RCC 7860 (cell line): ENCODE data around the gene SLX1B.
"Not testable (repeated sequence)": the region's sequence is repeated elsewhere in the genome, so short reads cannot be mapped to it uniquely, and the experiment has no call there.

Experiments
- DNase-seq: peaks from one replicate; pipeline ENCODE4 v3.0.0-alpha.2; 2015; ENCODE audit warnings: low spot score
- FAIRE-seq: peaks from 2 replicates; lab custom pipeline; 2012; peaks lifted over from hg19 to GRCh38; lab: Jason Lieb, UNC

The SLX1B gene

DNA sequence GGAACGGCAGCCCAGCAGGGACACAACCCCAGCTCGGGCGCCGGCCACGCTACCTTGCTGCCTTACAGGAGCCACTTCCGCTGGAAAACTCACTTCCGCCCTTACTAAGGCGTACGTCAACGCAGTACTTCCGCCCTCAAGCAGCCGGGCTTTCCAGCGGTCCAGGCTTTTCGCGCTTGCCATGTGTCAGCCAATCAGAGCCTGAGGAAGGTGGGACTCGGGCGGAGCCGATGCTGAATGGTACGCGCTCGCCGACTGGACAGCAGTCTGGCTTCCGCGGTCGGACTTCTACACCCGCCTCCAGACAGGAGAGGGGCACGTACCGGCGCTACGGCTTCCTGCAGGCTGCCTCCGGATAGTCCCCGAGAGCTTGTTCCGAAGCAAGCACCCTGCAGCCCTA is at the start of gene SLX1B, which contains the start of gene BOLA2:
Gene SLX1B (plus strand): TSS at position 265 of the 400 bp plus-strand sequence.
Gene BOLA2 (minus strand): TSS at position 83 of the 400 bp plus-strand sequence. CDS start 98 bp downstream, outside the sequence.
- peak; percentile 93 for FAIRE-seq

DNA sequence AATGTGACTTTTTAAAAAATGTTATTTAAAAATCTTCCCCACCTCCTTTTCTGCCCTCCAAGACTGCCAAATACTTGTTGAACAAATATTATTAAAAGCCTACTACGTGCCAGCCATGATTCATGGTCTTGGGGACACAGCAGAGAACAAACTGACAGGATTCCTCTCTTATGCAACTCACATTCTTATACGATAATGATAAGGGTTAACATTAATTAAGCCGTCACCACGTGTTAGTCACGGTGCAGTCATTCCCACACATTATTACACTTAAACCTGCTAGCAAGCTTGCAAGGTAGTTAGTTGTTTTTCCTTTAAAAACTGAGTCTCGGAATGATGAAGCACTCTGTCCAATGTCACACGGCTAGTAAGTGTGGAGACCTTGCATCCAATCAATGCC is 49.1 kb upstream of the SLX1B start:
- peak; percentile 51 for DNase-seq
- not testable (repeated sequence) for FAIRE-seq

More for the DNA sequence above, at the start of gene SLX1B, which contains the start of gene BOLA2:
- not testable (repeated sequence) for DNase-seq

DNA sequence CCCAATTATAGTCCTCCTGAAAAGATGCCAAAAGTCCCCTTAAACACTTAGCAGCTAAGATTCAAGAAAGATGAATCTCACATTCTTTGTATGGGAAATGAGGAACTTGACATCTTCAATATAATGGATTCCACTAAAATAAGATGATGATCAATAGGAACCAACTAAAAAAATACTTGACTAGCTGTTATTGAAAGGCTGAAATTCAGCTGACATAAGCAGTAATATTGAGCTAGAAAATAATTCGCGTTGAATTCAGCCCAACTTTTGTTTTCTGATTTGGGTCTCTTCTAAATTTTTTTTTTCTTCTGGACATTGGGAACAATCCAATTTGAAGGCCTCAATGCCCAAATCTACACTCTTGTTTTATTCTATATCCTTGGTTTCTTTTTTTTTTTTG is 30.7 kb upstream of the SLX1B start:
- not testable (repeated sequence) for DNase-seq, FAIRE-seq

DNA sequence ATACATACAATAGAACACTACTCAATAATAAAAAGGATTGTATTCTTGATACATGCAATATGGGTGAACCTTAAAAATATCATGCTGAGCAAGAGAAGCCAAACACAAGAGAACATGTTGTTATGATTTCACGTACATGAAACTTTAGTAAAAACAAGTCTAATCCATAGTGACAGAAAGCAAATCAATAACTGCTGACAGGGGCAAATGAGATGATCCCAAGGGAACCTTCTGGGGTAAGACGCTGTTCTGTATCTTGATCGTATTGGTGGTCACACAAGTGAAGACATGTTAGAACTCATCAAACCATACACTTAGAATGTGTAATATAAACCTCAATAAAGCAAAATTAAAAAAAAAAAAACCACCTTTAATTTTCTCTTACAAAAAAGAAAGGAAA is 28.9 kb upstream of the SLX1B start:
- DNase-seq, FAIRE-seq: not testable (repeated sequence)

DNA sequence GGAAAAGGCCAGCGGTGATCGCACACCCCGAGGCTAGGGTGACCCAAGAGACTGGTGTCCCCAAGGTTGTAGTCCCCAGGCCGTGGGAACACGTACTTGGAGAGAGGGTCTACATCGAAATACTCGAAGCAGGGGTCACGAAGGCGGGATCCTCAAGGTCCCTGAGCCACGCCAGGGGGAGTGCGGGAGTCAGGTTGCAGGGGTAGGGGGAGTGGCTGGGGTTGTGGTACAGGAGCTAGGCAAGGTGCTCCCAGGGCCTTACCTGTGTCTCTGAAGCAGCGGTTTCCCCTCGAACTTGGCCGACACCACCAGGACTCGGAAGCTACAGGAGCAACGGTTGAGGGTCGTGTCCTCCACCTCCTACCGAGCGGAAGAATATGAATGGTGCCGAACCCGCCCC is 579 bp upstream of the SLX1B start:
- FAIRE-seq, DNase-seq: not testable (repeated sequence)

DNA sequence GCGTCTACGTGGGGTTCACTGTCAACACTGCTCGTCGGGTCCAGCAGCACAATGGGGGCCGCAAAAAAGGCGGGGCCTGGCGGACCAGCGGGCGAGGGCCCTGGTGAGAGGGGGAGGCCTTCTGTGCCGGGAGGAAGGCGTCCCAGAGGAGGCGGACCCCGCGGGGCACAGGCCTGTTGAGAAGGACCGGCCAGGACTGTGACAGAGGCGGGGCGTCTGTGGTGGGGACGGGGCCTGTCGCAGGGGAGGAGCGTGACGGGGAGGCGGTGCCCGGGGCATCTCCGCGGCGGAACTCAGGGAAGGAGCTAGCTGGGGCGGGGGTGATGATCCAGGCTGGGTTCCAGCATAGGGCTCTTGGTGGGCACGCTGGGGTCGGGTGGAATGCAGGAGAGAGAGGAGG is 495 bp downstream of the SLX1B start:
- peak; percentile 15 for FAIRE-seq
- not testable (repeated sequence) for DNase-seq

DNA sequence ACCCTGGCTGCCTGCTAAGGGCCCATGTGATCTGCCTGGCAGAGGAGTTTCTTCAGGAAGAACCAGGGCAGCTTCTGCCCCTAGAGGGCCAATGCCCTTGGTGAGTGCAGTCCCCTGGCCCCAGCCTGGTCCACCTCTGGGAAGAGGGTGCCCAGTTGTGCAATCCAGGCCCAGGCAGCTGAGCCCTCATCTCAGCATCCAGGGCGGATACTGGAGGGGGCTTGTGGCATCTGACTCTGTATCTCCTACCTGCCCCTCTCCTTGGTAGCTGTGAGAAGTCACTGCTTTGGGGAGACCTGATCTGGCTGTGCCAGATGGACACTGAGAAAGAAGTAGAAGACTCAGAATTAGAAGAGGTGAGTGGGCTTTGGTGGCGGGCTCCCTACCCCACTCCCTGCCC is 3.3 kb downstream of the SLX1B start:
- not testable (repeated sequence) for FAIRE-seq, DNase-seq

DNA sequence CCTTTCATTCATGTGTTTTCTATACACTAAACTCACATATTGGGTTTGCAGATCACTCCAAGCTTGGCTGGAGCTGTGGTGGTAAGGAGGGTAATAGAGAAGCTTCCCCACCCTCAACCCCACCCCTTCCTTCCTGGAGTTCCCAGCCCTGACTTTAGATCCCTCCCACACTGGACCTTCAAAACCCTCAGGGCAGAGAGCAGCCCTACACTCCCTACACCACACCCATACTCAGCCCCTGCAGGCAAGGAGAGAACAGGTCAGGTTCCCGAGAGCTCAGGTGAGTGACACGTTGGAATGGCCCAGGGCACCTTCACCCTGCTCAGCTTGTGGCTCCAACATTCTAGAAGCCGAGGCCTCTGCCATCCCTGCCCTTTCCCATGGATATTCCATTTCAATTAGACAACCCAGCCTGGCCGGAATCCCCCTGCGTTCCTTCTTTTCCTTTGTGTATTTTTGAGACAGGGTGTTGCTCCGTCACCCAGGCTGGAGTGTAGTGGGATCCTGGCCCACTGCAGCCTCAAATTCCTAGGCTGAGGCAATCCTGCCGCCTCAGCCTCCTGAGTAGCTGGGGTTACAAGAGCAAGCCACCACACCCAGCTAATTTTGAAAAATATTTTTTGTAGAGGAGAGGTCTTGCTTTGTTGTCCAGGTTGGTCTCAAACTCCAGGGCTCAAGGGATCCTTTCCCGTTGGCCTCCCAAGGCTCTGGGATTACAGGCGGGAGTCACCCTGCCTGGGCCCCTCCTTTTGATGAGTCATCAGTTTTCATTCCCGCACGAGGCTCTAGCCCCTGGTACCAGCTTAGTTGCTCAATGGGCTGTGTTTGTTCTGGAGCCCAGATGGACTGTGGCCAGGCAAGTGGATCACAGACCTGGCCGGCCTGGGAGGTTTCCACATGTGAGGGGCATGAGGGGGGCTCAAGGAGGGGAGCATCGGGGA is 5.6 kb downstream of the SLX1B start, which contains the start of gene SULT1A4:
Gene SULT1A4 (plus strand): TSS at position 208 of the 941 bp plus-strand sequence. CDS start 1,473 bp downstream, outside the sequence.
- peak; percentile 2 for FAIRE-seq
- DNase-seq = not testable (repeated sequence)

DNA sequence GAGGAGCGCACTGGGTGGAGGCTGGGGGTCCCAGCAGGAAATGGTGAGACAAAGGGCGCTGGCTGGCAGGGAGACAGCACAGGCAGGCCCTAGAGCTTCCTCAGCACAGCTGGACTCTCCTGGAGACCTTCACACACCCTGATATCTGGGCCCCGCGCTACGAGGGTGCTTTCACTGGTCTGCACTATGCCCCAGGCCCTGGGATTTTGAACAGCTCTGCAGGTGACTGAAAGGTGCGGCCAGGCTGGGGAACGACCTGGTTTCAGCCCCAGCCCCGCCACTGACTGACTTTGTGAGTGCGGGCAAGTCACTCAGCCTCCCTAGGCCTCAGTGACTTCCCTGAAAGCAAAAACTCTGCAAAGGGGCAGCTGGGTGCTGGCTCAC is 6.3 kb downstream of the SLX1B start:
- DNase-seq, FAIRE-seq: not testable (repeated sequence)

DNA sequence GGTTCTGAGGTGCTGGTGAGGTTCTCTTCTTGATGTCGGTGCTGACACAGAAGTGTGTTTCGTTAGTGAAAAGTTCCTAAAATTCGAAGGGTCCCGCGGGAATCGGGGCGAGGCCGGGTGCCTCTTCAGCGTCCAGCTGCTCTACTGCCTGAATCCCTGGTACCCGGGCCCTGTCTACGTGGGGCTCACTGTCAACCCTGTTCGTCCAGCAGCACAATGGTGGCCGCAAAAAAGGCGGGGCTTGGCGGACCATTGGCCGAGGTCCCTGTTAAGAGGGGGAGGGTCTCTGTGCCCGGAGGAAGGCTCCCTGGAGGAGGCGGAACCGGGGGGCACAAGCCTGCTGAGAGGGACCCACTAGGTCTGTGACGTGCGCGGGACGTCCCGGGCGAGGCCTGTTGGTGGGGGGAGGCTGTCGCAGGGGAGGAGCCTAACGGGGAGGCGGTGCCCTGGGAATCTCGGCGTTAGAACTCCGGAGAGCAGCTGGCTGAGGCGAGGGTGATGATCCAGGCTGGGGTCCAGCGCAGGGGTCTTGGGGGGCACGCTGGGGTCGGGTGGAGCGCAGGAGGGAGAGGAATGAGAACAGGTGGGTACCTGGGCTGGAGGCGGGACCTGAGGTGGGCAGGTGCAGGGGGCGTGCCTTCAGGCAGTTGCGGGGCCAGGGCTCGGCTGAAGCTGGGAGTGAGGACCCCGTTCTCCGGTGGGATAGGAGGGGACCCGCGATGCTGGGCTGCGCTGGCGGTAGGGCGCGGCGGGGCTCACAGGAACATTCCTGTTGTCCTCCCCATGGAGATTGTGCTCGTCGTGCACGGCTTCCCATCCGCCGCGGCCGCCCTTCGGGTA is 11.9 kb downstream of the SLX1B start:
- DNase-seq, FAIRE-seq: not testable (repeated sequence)

DNA sequence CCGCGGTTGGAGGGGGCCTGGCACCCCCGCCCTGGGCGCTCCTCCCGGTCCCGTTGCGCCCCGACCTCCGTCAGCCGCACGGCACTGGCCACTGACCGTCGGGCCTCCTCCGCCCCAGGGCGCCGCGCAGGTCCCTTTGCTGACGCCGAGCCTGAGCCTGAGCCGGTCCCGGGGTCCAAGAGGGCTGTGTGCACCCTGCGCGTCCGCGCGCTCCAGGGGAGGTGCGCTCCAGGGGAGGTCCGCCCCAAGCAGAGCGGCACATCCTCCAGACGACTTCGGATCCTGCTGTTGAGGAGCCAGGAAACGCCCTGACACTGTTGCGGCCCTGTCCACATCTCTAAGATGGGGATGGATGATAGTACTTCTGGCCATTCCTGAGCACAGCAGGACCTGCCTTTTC is 12.6 kb downstream of the SLX1B start:
- FAIRE-seq, DNase-seq: not testable (repeated sequence)

DNA sequence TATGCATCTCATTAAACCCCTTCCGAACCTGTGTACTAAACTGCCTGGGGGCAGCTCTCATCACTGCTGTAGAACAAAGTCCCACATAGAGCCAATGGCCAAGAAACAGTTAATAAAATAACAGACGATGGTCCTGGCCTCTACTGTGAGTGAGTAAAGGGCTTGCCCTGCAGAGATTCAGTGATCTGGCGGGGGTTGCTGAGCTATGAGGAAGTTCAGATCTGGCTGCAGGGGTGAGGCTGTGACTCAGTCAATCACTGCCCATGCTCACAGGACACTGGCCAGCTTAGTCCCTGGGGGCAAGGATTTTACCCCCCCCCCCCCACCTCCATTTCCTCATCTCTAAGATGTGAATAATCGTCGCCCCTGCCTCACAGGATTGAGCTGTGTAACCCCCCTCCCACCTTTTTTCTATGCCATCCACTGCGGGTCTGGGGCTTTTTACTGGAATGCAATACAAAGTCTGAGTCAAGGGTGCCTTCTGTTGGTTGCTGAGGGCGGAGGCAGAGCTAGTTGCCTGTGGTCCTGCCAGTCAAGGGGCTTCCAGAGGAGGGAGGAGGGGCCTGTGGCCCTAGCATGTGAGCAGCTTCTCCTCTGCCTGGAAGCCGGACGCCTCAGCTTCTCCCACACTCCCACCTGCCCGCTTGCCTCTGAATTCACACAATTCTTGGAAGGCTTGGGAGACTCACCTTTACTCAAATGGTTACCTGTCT is 13.5 kb downstream of the SLX1B start:
- peak; percentile 50 for FAIRE-seq
- not testable (repeated sequence) for DNase-seq

DNA sequence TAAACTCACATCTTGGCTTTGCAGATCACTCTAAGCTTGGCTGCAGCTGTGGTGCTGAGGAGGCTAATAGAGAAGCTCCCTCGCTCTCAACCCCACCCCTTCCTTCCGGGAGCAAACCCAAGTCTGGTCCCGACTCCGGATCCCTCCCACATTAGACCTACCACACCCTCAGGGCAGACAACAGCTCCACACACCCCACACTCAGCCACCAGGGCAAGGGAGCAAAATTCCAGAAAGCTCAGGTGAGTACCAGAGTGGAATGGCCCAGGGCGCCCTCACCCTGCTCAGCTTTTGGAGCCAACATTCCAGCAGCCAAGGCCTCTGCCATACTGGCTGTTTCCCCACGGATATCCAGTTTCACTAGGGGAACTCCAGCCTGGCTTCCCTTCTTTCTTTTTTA is 15.3 kb downstream of the SLX1B start:
- not testable (repeated sequence) for FAIRE-seq, DNase-seq

DNA sequence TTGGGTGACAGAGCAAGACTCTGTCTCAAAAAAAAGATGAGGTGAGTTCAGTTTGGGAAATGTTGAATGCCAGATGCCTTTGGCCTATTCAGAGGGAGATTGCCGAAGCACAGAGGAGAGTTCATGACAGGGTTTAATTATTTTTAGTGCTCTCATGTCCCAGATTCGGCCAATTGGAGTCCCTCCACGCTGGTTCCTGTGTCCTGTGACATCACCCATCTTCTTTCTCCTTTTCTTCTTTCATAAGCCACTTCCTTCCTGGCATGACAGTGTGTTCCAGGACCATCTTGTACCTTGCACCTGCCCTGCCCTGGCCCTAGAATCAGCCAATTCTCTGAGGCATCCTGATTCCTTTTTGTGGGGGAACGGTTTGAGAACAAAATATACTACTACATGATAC is 17.7 kb downstream of the SLX1B start:
- DNase-seq, FAIRE-seq: not testable (repeated sequence)

DNA sequence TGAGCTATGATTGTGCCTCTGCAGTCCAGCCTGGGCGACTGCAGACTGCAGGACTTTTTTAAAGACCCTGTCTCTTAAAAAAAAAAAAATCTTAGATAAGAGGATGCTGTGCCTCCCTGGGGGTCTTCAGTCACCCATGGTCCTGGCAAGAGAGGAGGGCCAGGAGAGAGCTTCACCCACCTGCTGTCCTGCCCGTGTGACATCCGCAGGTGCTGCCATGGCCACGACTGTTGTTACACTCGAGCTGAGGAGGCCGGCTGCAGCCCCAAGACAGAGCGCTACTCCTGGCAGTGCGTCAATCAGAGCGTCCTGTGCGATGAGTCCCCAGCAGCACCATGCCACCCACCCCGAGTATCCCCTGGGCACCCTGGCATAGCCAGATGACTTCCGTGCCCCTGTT is 27.9 kb downstream of the SLX1B start:
- not testable (repeated sequence) for FAIRE-seq

DNA sequence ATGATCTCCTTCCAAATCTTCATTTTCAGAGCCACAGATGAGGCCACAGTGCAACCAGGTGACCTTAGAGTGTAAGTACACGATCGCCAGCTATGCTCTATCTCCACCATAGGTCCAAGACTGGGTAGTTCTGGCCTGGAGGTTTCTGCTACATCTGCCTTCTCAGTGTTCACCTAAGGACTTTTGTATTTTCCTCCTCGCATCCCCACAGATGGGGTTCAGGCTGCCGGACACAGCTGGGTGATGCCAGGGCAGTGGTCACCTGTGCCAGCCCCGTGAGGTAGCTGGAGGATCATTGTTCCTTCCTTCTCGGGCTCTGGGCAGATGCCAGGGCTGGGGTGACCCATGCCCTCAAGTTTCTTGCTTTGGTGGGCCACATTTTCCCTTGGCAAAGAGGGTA is 52.0 kb downstream of the SLX1B start, which contains the start of gene NPIPB12:
Gene NPIPB12 (minus strand): TSS at position 101 of the 400 bp plus-strand sequence.
- not testable (repeated sequence) for FAIRE-seq, DNase-seq

More for the DNA sequence above, 27.9 kb downstream of the SLX1B start:
- not testable (repeated sequence) for DNase-seq
